HG02870 (cell line): ENCODE data around the gene TBC1D5.
A peak's percentile ranks its signal among the peaks of the same experiment; 100 is the strongest.

Experiments
- ATAC-seq: cut with Tn5 transposase; IDR thresholded peaks from one replicate; pipeline ENCODE4 v1.9.1; 2021; ENCODE audit warnings: mild to moderate bottlenecking, moderate library complexity; ENCODE audit not compliant: unreplicated experiment

The TBC1D5 gene

GRCh38 chr3:17194116-17194515, 548.3 kb downstream of the TBC1D5 start:
- no peak for ATAC-seq

- ATAC-seq: no peak
Observed at GRCh38 chr3:17192995-17193394, 549.4 kb downstream of the TBC1D5 start.

GRCh38 chr3:17190353-17191078, 551.9 kb downstream of the TBC1D5 start:
- peak; percentile 40 for ATAC-seq

GRCh38 chr3:17188378-17188777, 554.1 kb downstream of the TBC1D5 start:
- ATAC-seq: no peak

GRCh38 chr3:17187589-17188184, 554.7 kb downstream of the TBC1D5 start:
- no peak for ATAC-seq

- ATAC-seq: no peak
Observed at GRCh38 chr3:17183951-17184550, 558.4 kb downstream of the TBC1D5 start.

- ATAC-seq: peak; percentile 76
Observed at GRCh38 chr3:17182166-17182565, 560.3 kb downstream of the TBC1D5 start.

GRCh38 chr3:17181413-17181907, 561.0 kb downstream of the TBC1D5 start:
- ATAC-seq: no peak

GRCh38 chr3:17179381-17180205, 562.8 kb downstream of the TBC1D5 start:
- peak; percentile 40 for ATAC-seq

GRCh38 chr3:17176757-17177156, 565.7 kb downstream of the TBC1D5 start:
- ATAC-seq: no peak

GRCh38 chr3:17175187-17175807, 567.1 kb downstream of the TBC1D5 start:
- ATAC-seq: no peak

- no peak for ATAC-seq
Observed at GRCh38 chr3:17166369-17166768, 576.1 kb downstream of the TBC1D5 start.

- ATAC-seq: no peak
Observed at GRCh38 chr3:17162116-17162515, 580.3 kb downstream of the TBC1D5 start.

- no peak for ATAC-seq
Observed at GRCh38 chr3:17160597-17160996, 581.8 kb downstream of the TBC1D5 start.

GRCh38 chr3:17158941-17159682, 583.3 kb downstream of the TBC1D5 start:
- no peak for ATAC-seq

- ATAC-seq: no peak
Observed at GRCh38 chr3:17157713-17158112, 584.7 kb downstream of the TBC1D5 start.

- ATAC-seq: no peak
Observed at GRCh38 chr3:17156864-17157263, 585.6 kb downstream of the TBC1D5 start.

GRCh38 chr3:17155951-17156350, 586.5 kb downstream of the TBC1D5 start:
- no peak for ATAC-seq

GRCh38 chr3:17154941-17155340, 587.5 kb downstream of the TBC1D5 start:
- ATAC-seq: no peak

GRCh38 chr3:17154221-17154620, 588.2 kb downstream of the TBC1D5 start:
- no peak for ATAC-seq
